Esophagus squamous epithelium (tissue), 4 donors: ENCODE data around the gene SLC17A2.

ENCODE experiments used
- CTCF ChIP-seq, 6 experiments: fragments of 450-650 bp in 4 of 6; fragments of 200-600 bp in 2 of 6; sonication (generic) in 2 of 6; IDR thresholded peaks; one replicate each; pipeline ENCODE4 v1.5.1; 2016 to 2019; ENCODE audit warnings: antibody characterized with exemption in 6 of 6, mild to moderate bottlenecking in 4 of 6, moderate library complexity in 4 of 6
- POLR2A ChIP-seq, 4 donors: fragments of 450-650 bp; IDR thresholded peaks; one replicate each; pipeline ENCODE4 v1.6.1; 2017; ENCODE audit warnings: antibody characterized with exemption in 4 of 4, mild to moderate bottlenecking in 4 of 4, moderate library complexity in 3 of 4

GRCh38 chr6:25972902-25973301 lies 42.4 kb upstream of the SLC17A2 start:
- TF ChIP-seq CTCF (IDR thresholded peaks at IDR 0.05): no peak
- TF ChIP-seq POLR2A (IDR thresholded peaks at IDR 0.05): no peak
